HepG2 (cell line): ENCODE measurements around the gene CHD2. TPM values are rescaled to one million over a fixed set of nuclear protein-coding genes. Genes with fewer than 3 reads are reported as not detected.

Experiments used
- AKAP8 ChIP-seq: sonication (generic); formaldehyde crosslinking; IDR thresholded peaks from 2 replicates; pipeline ENCODE4 v1.5.1; 2020; ENCODE audit warnings: mild to moderate bottlenecking, missing genetic modification reagents
- CREB1 ChIP-seq, 2 experiments: fragments of 450-650 bp in 1 of 2; IDR thresholded peaks; 2 replicates each; pipeline ENCODE4 v1.6.1; 2016 to 2017; ENCODE audit warnings: control low read depth in 1 of 2, mild to moderate bottlenecking in 1 of 2, missing compliant biosample characterization in 1 of 2, missing genetic modification characterization in 1 of 2
- ISL2 ChIP-seq: sonication (generic); formaldehyde crosslinking; IDR thresholded peaks from 2 replicates; pipeline ENCODE4 v1.5.0; 2020; ENCODE audit warnings: missing genetic modification reagents
- JUND ChIP-seq: sonication (generic); formaldehyde crosslinking; IDR thresholded peaks from 2 replicates; pipeline ENCODE4 v1.8.0; 2022; ENCODE audit warnings: mild to moderate bottlenecking, missing genetic modification reagents
- NFIC ChIP-seq: IDR thresholded peaks from 2 replicates; pipeline ENCODE4 v1.6.1; 2012; ENCODE audit warnings: mild to moderate bottlenecking, low read length, inconsistent platforms
- POLR2A ChIP-seq, 2 experiments: IDR thresholded peaks; 2 replicates each; pipeline ENCODE4 v1.6.1; 2011; ENCODE audit warnings: low read depth in 2 of 2, low read length in 2 of 2, mild to moderate bottlenecking in 1 of 2, moderate library complexity in 1 of 2; ENCODE audit not compliant: insufficient read depth in 1 of 2
- SIX1 ChIP-seq: sonication (generic); formaldehyde crosslinking; IDR thresholded peaks from 2 replicates; pipeline ENCODE4 v1.4.0; 2020; ENCODE audit warnings: missing genetic modification reagents, borderline replicate concordance
- SOX5 ChIP-seq: IDR thresholded peaks from 2 replicates; pipeline ENCODE4 v1.6.1; 2016; ENCODE audit warnings: borderline replicate concordance
- ZNF138 ChIP-seq: sonication (generic); formaldehyde crosslinking; IDR thresholded peaks from 2 replicates; pipeline ENCODE4 v1.5.0; 2020; ENCODE audit warnings: mild to moderate bottlenecking, low read depth, missing genetic modification reagents
- ZNF232 ChIP-seq: sonication (generic); formaldehyde crosslinking; IDR thresholded peaks from 2 replicates; pipeline ENCODE4 v1.4.0; 2020; ENCODE audit warnings: missing genetic modification reagents, borderline replicate concordance
- ZNF30 ChIP-seq: sonication (generic); formaldehyde crosslinking; IDR thresholded peaks from 2 replicates; pipeline ENCODE4 v1.5.0; 2020; ENCODE audit warnings: mild to moderate bottlenecking, missing genetic modification reagents
- ZNF484 ChIP-seq: sonication (generic); formaldehyde crosslinking; IDR thresholded peaks from 2 replicates; pipeline ENCODE4 v1.5.1; 2020; ENCODE audit warnings: mild to moderate bottlenecking, low read depth, missing genetic modification reagents, borderline replicate concordance
- ZNF530 ChIP-seq: sonication (generic); formaldehyde crosslinking; IDR thresholded peaks from 2 replicates; pipeline ENCODE4 v1.5.0; 2020; ENCODE audit warnings: low read depth, mild to moderate bottlenecking, missing genetic modification reagents
- ZNF543 ChIP-seq: sonication (generic); formaldehyde crosslinking; IDR thresholded peaks from 2 replicates; pipeline ENCODE4 v1.4.0; 2020; ENCODE audit warnings: mild to moderate bottlenecking, missing genetic modification reagents
- ZNF546 ChIP-seq: sonication (generic); formaldehyde crosslinking; conservative IDR thresholded peaks from 2 replicates; pipeline ENCODE4 v1.8.1; 2023; ENCODE audit warnings: mild to moderate bottlenecking, missing genetic modification reagents
- polyA plus RNA-seq, 8 experiments: library from polyadenylated mRNA; depleted of rRNA in 3 of 8; stranded (reverse) in 7 of 8; unstranded in 1 of 8; fragments of >200 nt; fragmentation: Illumina TruSeq in 4 of 8; extraction: Trizol in 4 of 8; gene quantifications; 2 replicates each; pipeline versions ENCODE4 v1.2.1 to v1.2.3, GENCODE V29; 2011 to 2016; ENCODE audit warnings: low read depth in 4 of 8, missing spikeins in 1 of 8, mixed read lengths in 1 of 8; ENCODE audit not compliant: insufficient read depth in 1 of 8
- total RNA-seq, 5 experiments: library from RNA; depleted of rRNA; stranded (reverse); fragments of >200 nt; fragmentation: Illumina TruSeq; extraction: Trizol; gene quantifications; 2 replicates each; pipeline ENCODE4 v1.2.3, GENCODE V29; 2016; ENCODE audit warnings: low read depth in 1 of 5
- TF ChIP-seq, protein P1 (sequence below), 2 experiments: sonication (generic) in 1 of 2; formaldehyde crosslinking in 1 of 2; IDR thresholded peaks; 2 replicates each; pipeline versions ENCODE4 v1.4.0 to v1.6.1; 2018 to 2020; ENCODE audit warnings: missing genetic modification reagents in 2 of 2, borderline replicate concordance in 1 of 2, low read depth in 1 of 2, mild to moderate bottlenecking in 1 of 2, missing biosample characterization in 1 of 2
- TF ChIP-seq, protein P2 (sequence below): sonication (generic); formaldehyde crosslinking; IDR thresholded peaks from 2 replicates; pipeline ENCODE4 v1.9.0; 2021; ENCODE audit warnings: mild to moderate bottlenecking, missing genetic modification reagents
- TF ChIP-seq, protein P3 (sequence below): sonication (generic); formaldehyde crosslinking; IDR thresholded peaks from 2 replicates; pipeline ENCODE4 v1.4.0; 2020; ENCODE audit warnings: missing genetic modification reagents
- TF ChIP-seq, protein P4 (sequence below): sonication (generic); formaldehyde crosslinking; IDR thresholded peaks from 2 replicates; pipeline ENCODE4 v1.8.0; 2022; ENCODE audit warnings: missing genetic modification reagents, mild to moderate bottlenecking, borderline replicate concordance

Gene CHD2
- total and polyA plus RNA-seq, 2 of the 13 experiments (the other 11 are each of a cell fraction or from before 2014, with no cell fraction given), result 54.0 to 54.1 TPM

DNA sequence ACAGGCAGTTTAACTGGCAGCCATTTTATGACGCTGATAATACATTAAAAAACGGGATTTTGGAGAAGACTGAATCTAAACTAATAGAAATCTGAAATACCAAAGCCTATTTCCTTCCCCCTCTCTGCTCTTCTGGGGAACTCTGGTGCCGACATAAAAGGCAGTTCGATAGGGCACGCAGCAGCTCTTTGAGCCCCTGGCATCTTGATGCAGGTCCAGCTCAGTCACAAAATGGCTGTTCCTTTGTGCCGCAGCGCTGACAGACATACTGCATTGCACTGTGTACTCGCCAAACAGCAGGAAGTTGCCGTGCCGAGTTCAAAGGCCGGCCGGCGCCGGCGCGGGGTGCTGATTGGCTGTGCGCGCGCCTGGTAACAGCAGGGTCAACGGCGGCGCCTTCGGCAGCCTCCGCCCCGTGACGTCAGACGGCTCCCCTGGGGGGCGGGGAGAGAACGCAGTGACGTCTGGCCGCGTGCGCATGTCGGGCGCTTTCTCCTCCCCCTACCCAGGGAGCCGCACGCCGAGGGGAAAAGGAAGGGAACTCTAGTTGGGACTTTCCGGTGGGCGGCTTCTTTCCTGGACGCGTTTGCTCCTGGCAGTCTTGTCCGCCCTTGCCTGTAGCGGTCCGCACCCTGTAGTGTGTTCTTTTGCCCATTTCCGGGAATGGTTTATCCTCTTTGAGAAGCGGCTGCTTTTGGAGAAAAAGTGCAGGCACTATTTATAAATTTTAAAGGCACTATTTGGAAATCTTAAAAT, 4.0 kb downstream of the CHD2 start (continued):
- TF ChIP-seq, protein P1, sequence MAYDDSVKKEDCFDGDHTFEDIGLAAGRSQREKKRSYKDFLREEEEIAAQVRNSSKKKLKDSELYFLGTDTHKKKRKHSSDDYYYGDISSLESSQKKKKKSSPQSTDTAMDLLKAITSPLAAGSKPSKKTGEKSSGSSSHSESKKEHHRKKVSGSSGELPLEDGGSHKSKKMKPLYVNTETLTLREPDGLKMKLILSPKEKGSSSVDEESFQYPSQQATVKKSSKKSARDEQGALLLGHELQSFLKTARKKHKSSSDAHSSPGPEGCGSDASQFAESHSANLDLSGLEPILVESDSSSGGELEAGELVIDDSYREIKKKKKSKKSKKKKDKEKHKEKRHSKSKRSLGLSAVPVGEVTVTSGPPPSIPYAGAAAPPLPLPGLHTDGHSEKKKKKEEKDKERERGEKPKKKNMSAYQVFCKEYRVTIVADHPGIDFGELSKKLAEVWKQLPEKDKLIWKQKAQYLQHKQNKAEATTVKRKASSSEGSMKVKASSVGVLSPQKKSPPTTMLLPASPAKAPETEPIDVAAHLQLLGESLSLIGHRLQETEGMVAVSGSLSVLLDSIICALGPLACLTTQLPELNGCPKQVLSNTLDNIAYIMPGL (CRISPR knock-in tag; IDR thresholded peaks at IDR 0.05; ENCODE audit: borderline replicate concordance in 1 of 2, low read depth in 1 of 2), result peak; percentile 51 to 81
- TF ChIP-seq CREB1 (IDR thresholded peaks at IDR 0.05), result peak; percentile 100
- TF ChIP-seq CREB1 (CRISPR knock-in tag; IDR thresholded peaks at IDR 0.05), result peak; percentile 97
- no peak for TF ChIP-seq ZNF30 (CRISPR knock-in tag)
- peak; percentile 79; the same call in 1 of the 2 replicates for TF ChIP-seq ZNF543 (CRISPR knock-in tag)
- no peak for TF ChIP-seq JUND (CRISPR knock-in tag)
- TF ChIP-seq SOX5 (CRISPR knock-in tag), result peak; percentile 72
- TF ChIP-seq, protein P2, sequence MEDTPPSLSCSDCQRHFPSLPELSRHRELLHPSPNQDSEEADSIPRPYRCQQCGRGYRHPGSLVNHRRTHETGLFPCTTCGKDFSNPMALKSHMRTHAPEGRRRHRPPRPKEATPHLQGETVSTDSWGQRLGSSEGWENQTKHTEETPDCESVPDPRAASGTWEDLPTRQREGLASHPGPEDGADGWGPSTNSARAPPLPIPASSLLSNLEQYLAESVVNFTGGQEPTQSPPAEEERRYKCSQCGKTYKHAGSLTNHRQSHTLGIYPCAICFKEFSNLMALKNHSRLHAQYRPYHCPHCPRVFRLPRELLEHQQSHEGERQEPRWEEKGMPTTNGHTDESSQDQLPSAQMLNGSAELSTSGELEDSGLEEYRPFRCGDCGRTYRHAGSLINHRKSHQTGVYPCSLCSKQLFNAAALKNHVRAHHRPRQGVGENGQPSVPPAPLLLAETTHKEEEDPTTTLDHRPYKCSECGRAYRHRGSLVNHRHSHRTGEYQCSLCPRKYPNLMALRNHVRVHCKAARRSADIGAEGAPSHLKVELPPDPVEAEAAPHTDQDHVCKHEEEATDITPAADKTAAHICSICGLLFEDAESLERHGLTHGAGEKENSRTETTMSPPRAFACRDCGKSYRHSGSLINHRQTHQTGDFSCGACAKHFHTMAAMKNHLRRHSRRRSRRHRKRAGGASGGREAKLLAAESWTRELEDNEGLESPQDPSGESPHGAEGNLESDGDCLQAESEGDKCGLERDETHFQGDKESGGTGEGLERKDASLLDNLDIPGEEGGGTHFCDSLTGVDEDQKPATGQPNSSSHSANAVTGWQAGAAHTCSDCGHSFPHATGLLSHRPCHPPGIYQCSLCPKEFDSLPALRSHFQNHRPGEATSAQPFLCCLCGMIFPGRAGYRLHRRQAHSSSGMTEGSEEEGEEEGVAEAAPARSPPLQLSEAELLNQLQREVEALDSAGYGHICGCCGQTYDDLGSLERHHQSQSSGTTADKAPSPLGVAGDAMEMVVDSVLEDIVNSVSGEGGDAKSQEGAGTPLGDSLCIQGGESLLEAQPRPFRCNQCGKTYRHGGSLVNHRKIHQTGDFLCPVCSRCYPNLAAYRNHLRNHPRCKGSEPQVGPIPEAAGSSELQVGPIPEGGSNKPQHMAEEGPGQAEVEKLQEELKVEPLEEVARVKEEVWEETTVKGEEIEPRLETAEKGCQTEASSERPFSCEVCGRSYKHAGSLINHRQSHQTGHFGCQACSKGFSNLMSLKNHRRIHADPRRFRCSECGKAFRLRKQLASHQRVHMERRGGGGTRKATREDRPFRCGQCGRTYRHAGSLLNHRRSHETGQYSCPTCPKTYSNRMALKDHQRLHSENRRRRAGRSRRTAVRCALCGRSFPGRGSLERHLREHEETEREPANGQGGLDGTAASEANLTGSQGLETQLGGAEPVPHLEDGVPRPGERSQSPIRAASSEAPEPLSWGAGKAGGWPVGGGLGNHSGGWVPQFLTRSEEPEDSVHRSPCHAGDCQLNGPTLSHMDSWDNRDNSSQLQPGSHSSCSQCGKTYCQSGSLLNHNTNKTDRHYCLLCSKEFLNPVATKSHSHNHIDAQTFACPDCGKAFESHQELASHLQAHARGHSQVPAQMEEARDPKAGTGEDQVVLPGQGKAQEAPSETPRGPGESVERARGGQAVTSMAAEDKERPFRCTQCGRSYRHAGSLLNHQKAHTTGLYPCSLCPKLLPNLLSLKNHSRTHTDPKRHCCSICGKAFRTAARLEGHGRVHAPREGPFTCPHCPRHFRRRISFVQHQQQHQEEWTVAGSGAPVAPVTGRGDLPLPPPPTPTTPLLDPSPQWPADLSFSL (CRISPR knock-in tag), result peak; percentile 52; the same call in 1 of the 2 replicates
- TF ChIP-seq, protein P3, sequence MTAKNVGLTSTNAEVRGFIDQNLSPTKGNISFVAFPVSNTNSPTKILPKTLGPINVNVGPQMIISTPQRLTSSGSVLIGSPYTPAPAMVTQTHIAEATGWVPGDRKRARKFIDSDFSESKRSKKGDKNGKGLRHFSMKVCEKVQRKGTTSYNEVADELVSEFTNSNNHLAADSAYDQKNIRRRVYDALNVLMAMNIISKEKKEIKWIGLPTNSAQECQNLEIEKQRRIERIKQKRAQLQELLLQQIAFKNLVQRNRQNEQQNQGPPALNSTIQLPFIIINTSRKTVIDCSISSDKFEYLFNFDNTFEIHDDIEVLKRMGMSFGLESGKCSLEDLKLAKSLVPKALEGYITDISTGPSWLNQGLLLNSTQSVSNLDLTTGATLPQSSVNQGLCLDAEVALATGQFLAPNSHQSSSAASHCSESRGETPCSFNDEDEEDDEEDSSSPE (CRISPR knock-in tag), result peak; percentile 64
- TF ChIP-seq ZNF546, result no peak
- peak; percentile 85 to 99 for TF ChIP-seq POLR2A (IDR thresholded peaks at IDR 0.05; ENCODE audit: insufficient read depth in 1 of 2, low read depth in 2 of 2, low read length in 2 of 2)
- TF ChIP-seq ZNF484, result no peak
- TF ChIP-seq AKAP8 (CRISPR knock-in tag), result peak; percentile 90
- peak; percentile 78; the same call in 1 of the 2 replicates for TF ChIP-seq ISL2
- TF ChIP-seq ZNF232 (CRISPR knock-in tag), result peak; percentile 74; the same call in 1 of the 2 replicates
- no peak for TF ChIP-seq ZNF138 (CRISPR knock-in tag)
- TF ChIP-seq NFIC, result peak; percentile 75
- no peak for TF ChIP-seq ZNF530 (CRISPR knock-in tag)
- TF ChIP-seq, protein P4, sequence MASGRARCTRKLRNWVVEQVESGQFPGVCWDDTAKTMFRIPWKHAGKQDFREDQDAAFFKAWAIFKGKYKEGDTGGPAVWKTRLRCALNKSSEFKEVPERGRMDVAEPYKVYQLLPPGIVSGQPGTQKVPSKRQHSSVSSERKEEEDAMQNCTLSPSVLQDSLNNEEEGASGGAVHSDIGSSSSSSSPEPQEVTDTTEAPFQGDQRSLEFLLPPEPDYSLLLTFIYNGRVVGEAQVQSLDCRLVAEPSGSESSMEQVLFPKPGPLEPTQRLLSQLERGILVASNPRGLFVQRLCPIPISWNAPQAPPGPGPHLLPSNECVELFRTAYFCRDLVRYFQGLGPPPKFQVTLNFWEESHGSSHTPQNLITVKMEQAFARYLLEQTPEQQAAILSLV (CRISPR knock-in tag), result peak; percentile 76; the same call in 1 of the 2 replicates
- no peak for TF ChIP-seq SIX1 (CRISPR knock-in tag)
